Stimulated activated naive CD4-positive, alpha-beta T cell treated with Interleukin-2 at 50 U/mL for 16 hours (primary cell): ENCODE results near the gene IFNA8.
"Not testable (repeated sequence)": the region's sequence is repeated elsewhere in the genome, so short reads cannot be mapped to it uniquely, and the experiment has no call there.

Experiments used
- DNase-seq: peaks from one replicate; lab custom pipeline; 2025; lab: John Stamatoyannopoulos, UW

Gene IFNA8

DNA sequence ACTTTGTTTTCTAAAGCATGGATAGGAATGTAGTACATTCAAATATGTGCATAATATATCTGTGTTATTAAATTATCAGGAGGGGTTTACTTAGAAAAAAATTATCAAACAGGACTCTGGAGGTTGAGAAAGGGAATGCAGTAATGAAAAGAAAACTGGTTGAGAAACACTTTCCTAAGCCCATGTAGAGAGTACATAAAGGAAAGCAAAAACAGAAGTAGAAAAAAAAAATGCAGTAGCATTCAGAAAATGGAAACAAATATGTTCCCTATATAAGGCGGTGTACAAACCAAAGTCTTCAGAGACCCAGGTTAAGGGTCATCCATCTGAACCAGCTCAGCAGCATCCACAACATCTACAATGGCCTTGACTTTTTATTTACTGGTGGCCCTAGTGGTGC, at the start of gene IFNA8:
Gene IFNA8 (plus strand): TSS at position 301 of the 400 bp plus-strand sequence. CDS start 60 bp downstream, at position 361.
- DNase-seq = no peak

DNA sequence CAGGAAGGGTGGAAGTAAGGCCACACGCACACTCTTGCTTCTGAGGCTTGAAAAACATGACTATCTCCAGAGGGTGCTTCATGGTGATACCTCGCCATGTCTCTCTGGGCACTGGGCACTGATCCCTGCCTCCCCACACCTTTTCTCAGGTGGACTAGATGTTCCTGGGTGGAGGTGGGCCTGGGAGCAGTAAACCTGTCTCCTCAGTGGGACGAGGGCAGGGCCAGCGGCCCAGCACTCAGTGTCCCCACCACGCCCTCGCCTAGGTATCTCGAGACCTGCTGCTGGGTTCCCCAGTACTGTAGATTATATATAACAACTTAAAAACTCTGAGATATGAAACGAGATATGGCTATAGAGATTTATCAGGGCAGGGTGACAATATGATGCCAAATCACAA, 46.6 kb upstream of the IFNA8 start:
- DNase-seq = no peak

DNA sequence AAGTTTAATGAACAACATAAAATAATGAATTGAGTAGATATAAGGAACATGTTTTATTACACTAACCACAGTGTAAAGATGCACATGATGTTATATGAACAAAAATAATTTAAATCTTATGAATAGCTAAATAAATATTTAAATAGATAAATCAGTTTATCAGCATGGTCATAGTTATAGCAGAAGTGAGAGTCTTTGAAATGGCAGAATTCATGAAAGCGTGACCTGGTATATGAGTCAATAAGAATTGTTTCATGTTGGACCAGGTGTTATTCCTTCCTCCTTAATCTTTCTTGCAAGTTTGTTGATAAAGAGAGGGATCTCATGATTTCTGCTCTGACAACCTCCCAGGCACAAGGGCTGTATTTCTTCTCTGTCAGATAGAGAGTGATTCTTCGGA, 41.7 kb upstream of the IFNA8 start:
- not testable (repeated sequence) for DNase-seq

DNA sequence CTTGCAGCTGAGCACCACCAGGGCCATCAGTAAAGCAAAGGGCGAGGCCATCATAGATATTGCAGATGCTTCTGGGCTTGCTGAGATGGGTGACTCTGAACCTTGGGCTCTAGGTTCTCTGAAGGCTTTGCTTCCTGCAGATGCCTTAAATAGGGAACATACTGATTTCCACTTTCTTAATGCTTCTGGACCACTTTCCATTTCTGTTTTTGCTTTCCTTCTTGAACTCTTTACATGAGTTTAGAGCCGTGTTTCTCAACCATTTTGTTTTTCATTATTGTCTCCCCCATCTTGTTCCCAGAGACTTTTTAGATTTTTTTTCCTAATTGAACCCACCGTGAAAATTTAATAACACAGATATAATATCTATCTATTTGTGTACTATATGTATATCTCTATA, 41.0 kb upstream of the IFNA8 start, which contains the start of gene IFNA13:
Gene IFNA13 (minus strand): TSS at position 101 of the 400 bp plus-strand sequence. CDS start 47 bp downstream, at position 54.
- DNase-seq = no peak

DNA sequence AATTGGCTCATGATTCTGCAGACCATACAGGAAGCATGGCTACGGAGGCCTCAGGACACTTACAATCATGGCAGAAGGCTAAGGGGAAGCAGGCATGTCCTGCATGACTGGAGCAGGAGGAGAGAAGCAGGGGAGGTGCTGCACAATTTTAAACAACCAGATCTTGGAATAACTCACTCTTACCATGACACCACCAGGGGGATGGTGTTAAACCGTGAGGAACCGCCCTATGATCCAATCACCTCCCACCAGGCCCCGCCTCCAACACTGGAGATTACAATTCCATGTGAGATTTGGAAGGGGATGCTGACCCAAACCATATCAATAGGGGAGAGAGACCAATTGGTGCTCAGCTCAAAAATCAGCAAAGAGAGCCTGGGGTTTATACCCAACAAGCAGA, 37.5 kb upstream of the IFNA8 start:
- not testable (repeated sequence) for DNase-seq

DNA sequence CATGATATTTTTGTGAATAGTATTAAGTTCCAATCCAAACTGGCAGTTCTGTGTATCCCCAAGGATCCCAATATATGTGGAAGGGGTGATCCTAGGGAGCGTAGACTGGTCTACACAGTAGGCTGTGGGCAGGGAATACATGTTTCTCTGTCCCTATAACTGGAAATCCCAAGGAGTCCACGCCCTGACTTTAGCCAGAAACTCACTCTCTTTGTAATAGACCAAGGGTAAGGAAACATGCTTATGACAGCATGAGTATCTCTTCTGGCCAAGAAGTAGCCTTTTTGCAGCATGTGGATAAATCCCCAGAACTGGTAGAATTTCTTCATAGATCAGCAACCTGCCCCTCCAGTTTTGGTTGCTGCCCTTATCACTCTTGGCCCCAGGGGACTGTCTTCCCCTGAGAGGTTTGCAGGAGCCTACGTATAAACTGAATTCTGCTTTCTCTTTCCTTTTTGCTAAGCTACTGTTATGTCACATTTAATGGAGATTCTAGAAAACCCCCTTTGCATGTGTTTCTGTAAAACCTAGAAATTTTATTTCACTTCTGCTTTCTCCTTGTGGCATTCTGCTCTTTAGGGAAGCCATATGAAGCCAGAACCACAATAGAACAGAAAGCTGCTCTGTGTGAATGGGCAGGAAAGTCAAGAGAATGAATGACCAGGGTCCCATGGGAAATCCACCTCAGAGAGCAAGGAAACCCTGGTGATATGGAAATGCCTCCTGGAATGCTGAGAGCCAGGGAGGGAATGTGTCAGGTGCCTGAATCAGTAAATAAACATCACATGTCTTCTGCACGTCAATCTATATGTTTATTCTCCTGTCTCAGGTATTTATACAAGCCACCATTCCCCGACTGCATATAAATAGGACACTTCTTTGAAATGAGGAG, 27.2 kb upstream of the IFNA8 start:
- DNase-seq = no peak

DNA sequence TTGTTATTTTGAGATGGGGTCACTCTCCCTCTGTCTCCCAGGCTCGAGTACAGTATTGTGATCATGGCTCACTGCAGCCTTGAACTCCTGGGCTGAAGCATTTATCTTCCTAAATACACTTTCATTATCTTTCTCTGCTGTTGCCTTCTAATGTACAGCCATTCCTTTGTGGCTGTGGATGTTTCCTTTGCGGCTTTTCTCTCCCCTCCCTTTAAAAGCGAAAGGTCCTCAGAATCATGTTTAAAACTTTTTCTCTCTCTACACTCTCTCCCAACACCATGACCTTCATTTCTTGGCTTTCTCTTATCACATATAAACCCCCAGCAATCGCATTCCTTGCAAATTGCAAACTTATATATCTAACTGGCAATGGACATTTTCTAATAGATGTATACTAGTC, 25.3 kb upstream of the IFNA8 start:
- no peak for DNase-seq

DNA sequence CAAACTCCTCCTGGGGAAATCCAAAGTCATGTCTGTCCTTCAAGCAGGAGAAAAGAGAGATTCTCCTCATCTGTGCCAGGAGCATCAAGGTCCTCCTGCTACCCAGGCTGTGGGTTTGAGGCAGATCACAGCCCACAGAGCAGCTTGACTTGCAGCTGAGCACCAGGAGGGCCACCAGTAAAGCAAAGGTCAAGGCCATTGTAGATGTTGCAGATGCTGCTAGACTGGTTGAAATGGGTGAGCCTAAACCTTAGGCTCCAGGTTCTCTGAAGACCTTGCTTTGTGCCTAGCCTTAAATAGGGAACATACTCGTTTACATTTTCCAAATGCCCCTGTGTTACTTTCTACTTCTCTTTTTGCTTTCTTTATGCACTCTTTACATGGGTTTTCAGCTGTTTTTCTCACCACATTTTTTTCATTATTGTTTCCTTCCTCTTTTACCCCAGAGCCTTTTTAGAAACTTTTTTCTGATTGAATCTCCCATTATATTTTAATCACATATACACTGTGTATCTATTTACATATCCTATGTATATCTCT, 23.7 kb upstream of the IFNA8 start, which contains the start of gene IFNA2:
Gene IFNA2 (minus strand): TSS at position 268 of the 540 bp plus-strand sequence. CDS start 69 bp downstream, at position 199.
- DNase-seq = no peak

DNA sequence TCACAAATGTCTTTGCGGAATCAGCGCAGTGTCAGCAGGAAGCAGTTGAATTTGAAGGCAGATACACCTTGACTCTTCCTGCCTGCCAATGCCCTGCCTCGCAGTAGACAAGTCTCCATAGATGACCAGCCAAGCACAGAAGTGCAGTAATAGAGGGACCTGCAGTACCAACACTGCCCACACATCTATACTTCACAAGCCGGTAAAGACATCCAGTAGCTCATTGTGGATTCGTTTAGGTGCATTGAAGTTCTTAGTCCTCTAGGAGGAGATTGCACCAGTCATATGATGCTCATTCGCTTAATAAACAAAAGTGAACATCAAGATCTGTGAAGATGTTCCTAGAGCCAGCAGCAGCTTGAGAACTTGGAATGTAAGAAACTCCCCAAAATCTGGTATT, 16.6 kb upstream of the IFNA8 start:
- no peak for DNase-seq

DNA sequence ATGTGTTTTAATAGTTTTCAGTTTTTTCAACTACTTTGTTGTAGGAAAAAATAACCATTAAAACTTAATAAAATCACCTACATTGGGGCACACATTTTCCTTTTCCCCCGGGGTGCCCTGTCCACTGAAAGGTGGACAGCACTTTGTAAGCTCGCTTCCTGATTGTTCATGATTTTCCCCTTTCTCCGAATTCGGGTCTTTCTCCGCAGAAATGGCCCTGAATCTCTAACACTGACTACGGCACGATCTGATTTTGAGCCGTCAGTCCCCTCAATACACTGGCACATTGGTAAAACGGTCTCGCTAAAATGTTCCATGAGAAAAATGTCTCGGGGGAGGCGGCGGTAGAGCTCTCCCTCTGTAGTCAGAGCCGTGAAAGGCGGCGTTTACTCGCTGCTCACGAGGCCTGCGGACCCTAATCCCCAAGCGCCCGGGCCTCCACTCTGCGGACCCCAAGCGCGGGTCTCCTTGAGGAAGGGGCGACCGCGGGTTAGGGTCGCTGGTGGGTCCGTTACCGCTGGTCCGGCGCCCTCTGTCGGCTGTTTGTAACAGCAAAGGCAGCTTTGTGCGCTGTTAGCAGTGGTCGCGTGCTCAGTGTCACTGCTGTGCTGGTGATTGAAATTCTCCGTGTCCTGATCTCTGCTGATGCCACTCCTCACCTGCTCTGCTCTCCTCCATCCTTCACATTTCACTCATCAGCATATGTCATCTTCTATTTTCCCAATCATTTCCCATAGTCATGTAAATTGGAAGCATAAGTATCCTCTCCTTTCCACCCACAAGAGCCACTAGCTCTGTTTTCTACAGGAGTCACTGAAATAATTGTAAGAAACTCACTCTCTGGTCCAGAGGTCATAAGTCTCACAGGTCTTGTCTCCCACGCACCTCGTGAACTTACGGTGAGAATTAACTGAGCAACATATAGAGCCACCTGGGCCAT, 12.9 kb upstream of the IFNA8 start:
- peak; percentile 35 for DNase-seq

DNA sequence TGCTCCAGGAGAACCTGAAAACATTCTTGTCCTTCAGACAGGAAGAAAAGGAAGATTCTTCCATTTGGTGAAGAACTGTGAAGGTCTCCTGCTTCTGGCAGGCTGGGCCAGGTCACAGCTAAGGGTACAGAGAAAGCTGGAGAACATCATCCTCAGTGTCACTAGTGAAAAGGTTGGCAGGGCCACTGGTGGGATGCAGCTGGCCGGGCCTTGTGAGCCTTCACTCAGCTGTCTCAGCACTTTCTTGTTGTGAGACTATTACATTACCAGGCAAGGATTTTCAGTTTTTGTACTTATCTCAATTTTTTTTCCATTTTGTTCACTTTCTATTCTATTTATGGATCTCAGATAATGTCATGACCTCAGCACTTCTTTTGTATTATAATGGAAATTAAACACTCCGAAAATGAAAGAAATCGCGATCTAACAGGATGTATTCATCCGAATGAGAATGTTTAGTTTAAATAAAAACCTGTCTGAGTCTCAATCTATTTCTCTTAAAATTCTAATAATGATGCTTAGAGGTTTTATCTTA, 9.9 kb upstream of the IFNA8 start:
- DNase-seq = no peak

DNA sequence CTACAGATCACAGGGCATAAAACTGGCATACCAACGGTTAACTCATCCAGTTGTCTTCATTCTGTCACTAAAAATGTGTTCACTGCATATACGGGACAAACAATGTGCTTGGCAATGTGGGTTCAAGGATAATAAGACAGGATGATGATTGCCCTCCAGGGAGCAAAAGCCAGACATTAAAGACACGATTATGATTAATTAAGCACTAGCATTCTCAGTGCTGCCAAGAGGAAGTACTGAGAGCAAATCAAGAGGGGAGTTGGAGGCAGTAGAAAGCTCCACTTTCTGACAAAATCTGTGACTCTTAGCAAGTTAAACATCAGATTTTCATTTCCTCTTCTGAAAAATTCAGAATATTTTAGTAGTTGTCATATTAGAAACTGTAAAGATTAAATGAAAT, 9.0 kb upstream of the IFNA8 start:
- DNase-seq = no peak

DNA sequence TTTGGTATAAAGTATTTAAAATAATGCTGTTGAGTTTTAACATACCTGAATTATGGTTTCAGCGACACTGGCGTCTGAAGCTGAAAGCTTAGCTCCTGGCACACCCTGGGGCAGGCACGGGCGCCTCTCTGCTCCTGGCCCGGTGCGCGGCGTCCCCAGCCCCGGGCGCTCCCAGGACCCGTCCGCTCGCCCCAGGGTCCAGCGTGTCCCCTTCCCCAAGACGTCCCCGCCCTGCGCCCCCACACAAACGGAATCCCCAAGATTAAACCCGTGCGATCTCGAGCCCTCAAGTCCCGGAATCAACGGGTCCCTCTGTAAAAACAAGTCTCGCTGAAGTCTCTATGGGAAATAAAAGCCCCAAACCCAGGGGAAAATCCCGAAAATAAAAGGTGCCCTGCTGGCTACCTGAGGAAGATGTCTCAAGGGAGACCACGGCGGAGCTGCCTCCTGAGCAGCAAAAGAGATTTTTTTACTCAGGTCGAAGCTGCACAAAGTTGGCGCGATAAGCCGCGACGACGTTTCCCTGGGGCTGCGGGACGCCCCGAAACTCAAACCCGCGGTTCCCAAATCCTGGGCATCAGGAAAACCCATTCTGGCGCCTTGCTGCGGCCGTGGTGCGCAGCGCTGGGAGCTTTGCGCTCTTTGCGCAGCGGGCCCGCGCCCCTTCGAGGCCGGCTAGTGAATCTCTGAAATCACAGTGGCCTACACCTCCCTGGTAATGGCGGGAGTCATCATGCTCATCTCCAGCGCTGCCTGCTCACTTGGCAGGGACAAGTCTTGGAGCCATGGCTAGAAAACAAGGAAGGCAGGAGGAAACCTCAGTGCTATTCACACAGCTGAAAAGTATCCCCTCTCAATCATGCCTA, 6.3 kb upstream of the IFNA8 start:
- DNase-seq = no peak

DNA sequence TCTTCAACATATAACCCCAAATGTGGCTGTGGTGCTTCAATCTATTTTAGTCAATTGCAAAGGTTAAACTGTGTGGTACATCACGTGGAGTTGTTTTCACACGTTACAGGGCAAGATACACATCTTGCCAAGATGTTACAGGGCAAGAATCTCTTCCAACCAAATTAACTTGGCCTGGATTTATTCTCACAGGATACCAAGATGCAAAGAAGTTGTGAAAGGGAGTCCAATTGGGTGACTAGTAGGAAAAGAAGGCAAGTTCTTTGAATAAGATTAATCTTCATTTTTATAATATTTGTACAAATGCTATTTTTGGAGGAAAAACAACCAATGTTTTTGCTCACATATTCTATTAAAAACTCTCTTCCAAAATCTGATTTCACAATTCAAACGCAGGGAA, 4.8 kb upstream of the IFNA8 start:
- no peak for DNase-seq

DNA sequence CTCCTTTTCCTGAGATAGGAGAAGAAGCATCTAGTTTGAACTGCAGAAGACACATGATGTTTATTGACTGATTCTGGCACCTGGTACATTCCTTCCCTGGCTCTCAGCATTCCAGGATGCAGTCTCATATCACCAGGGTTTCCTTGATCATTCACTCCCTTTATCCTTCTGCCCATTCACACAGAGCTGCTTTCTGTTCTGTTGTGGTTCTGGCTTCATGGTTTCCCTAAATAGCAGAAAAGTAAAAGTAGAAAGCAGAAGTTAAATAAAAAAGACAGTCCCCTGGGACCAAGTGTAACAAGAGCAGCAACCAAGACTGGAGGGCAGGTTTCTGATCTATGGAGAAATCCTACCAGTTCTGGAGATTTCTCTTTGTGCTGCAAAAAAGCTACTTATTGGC, 3.2 kb downstream of the IFNA8 start:
- no peak for DNase-seq

DNA sequence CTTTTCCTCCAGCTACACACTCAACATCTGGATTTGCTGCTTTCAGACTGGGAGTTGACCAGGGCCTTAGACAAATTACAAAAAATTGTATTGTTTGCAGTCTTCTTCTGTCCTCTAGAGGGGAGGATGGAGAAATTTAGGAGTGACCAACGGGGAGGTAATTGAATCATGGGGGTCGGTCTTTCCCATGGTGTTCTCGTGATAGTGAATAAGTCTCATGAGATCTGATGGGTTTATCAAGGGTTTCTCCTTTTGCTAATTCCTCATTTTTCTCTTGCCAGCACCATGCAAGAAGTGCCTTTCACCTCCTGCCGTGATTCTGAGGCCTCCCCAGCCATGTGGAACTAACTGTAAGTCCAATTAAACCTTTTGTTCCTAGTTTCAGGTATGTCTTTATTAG, 4.2 kb downstream of the IFNA8 start:
- DNase-seq = no peak

DNA sequence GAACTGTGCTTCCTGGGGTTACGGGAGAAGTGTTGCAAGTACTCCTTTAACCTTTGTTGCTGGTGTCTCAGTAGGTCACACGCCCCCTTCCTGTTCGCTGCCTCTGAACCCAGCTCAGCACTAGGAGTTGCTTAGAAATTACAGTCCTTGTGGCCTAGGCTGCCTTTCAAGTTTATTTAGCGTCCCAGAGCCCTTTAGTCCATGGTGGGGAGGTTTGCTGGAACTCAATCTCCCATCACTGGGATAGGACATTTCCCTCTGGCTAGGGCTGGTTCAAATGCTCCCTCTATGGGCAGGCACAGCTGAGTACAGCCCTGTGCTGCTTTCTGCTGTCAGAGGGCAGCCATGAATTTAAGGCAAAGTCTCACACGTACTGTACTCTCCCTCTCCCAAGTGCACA, 4.7 kb downstream of the IFNA8 start:
- no peak for DNase-seq

DNA sequence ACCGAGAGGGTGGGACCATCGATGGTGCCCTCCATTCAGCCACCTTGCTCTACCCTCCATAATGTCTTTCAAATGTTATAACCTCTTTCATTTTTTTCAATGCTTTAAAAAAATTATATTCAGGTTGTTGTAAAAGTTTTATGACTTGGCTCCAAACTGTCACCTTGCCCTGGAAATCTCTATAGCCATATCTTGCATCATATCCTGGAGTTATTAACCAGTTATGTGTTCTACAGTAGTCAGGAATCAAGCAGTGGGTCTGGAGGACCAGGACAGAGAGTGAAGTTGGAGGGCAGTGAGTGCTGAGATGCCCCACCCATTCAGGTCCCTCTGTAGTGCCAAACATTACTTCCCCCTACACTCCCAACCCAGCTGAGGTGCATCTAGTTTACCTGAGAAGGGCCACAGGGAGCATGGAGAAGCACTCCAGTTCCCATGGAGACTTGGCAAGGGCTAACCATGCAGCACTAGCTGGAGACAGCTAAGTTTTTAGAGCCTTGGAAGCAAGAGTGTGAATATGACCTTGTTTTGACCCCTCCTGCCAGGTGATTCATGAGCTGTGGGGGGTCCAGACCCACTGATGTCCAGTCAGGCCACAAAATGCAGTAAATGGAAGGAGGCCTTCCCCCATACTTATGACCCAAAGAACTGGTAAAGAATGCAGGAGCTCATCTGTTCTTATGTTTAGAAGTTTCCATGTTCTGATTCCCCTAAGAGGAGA, 5.5 kb downstream of the IFNA8 start:
- DNase-seq = no peak

DNA sequence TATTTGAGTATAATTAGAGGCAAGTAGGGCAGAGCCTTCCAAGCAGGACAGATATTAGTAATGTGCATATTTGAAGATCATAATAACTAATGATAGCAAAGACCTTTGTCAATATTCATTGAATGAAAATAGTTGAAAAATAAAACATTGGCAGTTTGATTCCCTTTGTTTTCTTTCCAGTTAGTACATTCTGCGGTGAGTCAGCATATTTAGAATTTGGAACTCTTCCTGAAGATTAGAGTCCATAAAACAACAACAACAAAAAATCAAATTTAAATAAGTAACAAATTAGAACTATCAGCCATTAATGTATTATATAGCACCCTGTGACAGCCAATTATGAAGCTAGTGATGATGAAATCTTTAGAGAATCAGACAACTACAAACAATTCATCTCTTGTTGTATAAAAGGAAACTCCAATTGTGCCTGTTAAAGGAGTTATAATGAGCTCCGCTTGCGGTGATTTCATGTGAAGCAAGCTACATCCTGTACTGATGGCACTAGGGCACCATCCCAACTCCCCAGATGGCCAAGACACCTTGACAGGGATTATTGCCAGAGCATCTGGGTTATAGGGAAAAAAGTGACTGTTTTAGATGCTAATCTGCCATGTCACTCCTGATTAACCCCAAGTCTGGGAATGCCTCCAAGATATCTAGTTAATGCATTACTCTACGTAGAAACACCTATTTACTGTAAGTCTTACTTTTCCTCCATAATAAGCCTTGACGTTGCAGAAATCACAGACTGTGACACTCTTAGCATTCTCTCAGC, 6.8 kb downstream of the IFNA8 start:
- DNase-seq = no peak

DNA sequence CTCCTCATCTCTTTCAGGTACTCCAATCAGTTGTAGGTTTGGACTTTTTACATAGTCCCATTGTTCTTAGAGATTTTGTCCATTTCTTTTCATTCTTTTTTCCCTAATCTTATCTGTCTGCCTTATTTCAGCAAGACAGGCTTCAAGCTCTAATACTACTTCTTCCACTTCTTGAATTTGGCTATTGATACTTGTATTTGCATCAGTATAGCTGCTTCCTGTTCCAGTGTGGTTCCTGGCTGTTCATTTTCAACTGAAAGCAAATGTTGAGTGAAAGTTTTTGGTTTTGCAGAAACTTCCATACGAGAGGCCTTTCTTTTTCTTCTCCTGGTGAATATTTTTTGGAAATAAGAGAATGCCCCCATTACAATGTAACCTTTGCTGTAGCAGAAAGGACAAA, 19.3 kb downstream of the IFNA8 start:
- no peak for DNase-seq
